HG02763 (cell line): ENCODE data around the gene DHCR24.
"Not testable (repeated sequence)": the region's sequence is repeated elsewhere in the genome, so short reads cannot be mapped to it uniquely, and the experiment has no call there.

Experiments
- ATAC-seq: cut with Tn5 transposase; IDR thresholded peaks from one replicate; pipeline ENCODE4 v1.9.1; 2021; ENCODE audit warnings: mild to moderate bottlenecking, moderate library complexity; ENCODE audit not compliant: unreplicated experiment

DHCR24 gene

DNA sequence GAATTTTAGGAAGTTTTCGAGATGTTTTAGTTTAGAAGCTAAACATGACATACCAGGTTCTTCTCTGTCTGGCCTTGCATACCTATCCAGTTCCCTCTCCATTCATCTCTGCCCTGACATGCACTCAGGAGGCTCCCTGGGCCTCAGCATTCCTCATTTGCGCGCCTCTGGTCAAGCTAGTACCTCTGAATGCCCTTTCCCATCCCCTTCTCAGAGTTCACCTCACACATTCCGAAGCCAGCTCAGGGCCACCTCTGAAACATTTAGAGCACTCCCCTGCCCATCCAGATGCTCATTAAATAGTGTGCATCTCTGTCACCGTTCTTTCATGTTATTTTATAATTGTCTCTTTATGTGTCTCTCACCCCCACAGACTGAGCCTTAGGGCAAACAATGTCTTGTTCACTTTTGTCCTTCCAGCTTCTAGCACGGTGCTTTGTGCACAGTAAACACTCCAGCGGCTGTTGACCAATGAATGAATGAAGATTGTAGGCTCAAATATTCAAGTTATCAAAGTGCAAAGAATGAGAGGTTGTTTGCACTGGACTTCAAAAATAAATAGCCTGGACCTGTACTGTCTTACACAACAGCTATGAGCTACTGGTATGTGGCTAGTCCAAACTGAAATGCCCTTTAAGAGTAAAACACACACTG lies 1.2 kb upstream of the DHCR24 start:
- ATAC-seq: no peak

DNA sequence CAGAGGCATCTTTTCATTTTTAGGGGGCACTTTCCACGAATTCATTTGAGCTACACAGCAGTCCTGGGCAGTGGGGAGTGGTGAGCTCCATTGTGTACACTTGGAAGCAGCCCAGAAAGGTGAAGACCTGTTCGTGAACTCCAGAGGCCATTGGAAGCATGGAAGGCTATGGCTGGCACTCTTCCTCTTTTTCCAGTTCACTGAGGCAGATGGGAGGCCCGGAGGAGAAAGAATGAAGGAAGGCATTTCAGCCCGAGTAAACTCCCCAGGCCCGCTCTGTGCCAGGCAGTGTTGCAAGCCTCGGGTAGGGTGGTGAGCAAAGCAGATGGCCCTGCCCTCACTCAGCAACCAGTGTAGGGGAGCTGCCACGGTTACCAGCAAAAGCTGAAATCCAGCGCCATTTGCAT lies 673 bp upstream of the DHCR24 start:
- ATAC-seq: no peak

DNA sequence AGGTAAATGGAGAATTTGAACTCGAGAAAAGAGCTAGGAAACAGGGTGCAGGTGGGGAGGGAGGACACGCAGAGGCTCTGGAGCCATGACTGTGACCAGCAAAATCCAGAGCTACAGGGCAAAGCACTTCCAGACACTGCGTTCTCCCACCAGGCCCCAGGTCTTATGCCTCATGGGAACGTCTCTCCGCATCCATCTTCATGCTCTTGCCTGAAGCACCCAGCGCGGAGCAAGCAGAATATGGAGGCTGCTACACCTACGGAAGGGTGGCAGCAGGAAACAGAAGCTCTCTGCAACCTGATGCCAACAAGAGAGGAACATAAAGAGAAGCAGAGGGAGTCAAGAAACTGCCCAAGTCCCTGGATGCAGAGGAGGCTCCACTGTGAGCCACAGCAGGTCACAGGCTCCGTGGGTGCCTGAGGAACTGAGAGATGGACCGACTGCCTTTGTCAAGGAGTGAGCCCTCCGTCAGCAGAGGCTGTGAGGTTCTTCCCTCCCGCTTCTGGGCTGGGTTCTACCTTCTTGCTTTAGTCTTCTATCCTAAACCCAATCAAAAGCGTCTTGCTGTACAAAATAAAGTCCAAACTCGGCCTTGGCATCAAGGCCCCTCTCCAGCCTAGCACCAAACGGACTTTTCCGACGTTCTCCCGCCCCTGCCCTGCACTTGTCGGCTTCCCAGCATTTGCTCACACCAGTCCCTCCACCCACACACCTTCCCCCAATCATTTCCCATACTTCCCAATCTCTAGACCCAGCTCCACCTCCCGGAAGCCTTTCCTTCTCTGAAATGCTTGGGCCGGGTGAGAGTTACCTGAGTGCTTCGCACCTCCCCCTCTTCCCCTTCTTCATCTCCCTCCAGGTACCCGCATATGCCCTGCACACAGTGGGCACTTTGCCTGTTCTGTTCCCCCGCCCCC lies 930 bp downstream of the DHCR24 start:
- ATAC-seq: no peak

DNA sequence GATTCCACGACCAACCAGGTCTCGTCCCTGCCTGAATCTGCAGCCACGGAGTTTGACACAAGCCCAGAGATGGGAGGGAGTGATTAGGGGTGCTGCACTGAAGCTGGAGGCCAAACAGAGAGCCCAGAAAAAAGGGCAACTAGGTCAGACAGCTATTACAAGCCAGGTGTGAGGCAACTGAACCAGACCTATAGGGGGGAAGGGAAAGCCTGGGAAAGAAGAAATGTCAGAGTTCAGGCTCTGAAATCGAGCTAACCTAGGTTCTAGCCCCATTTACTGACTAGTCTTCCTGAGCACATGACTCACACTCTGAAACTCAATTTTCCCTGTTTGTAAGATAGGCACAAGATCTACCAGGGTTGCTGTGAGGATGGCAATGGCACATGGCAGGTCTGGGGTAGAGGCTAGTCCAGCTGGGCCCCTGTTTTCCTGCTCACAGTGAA lies 1.7 kb downstream of the DHCR24 start:
- no peak for ATAC-seq

DNA sequence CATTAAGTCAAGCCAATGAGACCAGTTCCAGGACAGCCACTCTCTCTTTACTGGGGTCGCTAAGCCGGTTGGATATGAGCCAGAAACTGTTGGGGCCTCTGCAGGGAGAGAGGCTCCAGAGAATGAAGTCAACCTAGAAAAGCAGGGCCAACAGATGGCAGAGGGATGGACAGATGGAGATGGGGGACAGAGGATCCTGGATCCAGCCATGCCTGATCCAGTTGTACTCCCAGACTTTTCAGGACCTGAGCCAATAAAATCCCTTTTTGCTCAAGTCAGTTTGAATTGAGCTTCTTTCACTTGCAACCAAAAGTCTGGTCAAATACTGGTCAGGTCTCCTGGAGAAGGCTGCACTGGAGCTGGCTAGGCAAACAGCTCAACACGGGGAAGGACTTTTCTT lies 2.2 kb downstream of the DHCR24 start:
- ATAC-seq: no peak

DNA sequence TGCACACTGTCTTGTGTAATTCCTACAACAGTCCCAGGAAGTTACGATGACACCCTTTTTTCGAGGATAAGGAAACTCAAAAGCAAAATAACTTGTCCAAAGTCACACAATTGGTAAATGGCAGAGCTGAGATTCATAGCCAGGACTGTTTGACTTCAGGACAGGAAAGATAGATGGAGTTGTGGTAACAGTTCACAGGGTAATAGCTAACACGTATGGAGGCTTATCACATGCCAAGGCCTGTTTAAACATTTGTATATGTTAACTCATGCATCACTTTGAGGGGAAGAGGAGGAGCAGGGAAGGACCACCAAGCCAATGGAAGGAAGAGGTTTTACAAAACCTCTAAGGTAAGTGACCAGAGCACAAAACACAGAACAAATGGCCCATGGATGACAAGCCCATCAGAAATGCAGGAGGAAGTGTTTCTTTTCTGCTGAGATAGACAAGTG lies 2.8 kb downstream of the DHCR24 start:
- ATAC-seq: no peak

DNA sequence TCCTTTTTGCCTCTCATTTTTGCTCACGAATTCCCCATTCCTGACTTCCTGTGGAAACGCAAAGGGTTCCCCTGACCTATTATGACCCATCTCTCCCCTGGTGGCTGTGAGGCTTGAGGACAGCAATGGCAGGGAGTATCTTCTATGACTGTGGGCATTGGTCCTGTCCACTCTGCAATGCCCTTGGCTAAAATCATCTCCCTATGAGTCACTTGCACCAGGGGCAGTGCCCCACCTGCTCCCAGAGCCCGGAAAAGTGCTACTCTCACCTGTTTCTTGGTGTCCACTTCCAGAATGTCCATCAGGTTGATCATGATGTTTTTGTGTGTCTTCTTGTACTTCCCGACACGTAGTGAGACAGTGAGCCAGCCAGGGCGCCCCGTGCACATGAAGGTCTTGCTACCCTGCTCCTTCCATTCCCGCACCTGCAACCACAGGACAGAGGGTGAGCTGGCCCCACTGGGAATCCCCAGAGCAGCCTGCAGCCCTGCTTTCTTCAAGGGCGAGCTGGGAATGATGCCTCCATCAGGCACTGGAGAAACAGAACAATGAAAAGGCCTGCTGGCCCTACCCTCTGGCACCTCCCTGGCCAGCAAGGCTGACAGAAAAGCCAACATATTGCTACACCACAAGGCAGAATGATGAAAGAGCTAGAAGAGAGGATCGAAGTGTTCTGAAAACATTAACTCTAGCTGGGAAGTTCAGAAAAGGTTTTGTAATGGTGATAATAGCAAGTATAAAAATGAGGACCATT lies 3.5 kb downstream of the DHCR24 start:
- ATAC-seq: no peak

DNA sequence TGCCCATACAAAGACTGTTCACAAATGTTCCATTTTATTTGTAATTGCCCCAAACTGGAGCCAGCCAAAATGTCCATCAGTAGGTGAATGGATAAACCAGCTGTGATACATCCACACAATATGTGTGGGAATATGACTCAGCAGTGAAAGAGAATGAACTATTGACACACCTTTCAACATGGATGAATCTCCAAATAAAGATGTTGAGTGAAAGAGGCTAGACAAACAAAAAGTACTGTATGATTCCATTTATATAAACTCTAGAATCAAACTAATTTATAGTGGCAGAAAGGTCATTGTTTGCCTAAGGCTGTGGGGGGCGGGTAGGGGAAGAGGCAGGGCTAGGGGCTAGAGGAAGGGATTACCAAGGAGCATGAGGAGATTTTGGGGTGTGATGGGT lies 4.5 kb downstream of the DHCR24 start:
- ATAC-seq: no peak

DNA sequence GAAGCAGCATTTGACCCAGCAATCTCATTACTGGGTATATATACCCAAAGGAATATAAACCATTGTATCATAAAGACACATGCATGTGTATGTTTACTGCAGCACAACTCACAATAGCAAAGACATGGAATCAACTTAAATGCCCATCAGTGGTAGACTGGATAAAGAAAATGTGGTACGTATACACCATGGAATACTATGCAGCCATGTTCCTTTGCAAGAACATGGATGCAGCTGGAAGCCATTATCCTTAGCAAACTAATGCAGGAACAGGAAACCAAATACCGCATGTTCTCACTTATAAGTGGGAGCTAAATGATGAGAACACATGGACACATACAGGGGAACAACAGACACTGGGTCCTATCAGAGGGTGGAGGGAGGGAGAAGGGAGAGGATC lies 5.4 kb downstream of the DHCR24 start:
- not testable (repeated sequence) for ATAC-seq

DNA sequence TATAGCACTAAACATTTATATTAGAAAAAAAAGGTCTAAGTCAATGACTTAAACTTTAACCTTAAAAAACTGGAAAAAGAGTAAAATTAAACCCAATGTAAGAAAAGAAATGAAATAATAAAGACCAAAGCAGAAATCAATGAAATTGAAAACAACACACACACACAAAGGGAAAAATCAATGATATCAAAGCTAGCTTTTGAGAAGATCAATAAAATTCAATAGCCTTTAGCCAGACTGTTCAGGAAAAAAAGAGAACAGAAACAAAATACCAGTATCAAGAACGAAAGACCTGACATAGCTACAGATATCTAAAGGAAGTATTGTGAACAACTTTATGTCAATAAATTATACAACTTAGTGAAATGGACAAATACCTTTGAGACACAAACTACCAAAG lies 7.1 kb downstream of the DHCR24 start:
- no peak for ATAC-seq

DNA sequence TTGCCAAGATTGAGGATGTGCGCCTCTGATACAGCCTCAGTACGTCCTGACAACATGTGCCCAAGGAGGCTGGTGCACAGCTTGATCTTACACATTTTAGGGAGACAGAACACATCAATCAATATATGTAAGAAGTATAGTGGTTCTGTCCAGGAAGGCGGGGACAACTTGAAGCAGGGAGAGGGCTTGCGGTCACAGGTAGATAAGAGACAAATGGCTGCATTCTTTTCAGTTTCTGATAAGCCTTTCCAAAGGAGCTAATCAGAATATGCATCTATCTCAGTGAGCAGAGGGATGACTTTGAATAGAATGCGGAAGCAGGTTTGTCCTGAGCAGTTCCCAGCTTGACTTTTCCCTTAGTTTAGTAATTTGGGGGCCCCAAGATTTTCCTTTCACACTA lies 10.2 kb downstream of the DHCR24 start:
- ATAC-seq: no peak

DNA sequence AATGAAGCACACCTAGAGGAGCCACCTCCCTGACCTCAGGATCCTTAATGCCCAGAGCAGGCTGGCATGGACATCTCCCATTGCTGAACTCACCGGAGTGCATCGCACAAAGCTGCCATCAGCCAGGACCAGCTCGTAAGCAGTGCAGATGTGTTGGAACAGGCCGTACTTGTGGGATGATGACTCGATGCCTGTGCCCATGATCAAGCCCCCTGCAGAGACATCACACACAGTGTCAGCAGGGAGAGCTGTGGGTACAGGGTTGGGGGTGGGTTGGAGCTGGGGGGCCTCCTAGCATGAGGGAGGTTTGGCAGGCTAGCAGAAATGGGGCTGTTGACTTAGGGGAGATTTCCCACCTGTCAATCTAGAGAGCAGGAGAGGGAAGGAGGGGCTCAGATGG lies 12.0 kb downstream of the DHCR24 start:
- no peak for ATAC-seq

DNA sequence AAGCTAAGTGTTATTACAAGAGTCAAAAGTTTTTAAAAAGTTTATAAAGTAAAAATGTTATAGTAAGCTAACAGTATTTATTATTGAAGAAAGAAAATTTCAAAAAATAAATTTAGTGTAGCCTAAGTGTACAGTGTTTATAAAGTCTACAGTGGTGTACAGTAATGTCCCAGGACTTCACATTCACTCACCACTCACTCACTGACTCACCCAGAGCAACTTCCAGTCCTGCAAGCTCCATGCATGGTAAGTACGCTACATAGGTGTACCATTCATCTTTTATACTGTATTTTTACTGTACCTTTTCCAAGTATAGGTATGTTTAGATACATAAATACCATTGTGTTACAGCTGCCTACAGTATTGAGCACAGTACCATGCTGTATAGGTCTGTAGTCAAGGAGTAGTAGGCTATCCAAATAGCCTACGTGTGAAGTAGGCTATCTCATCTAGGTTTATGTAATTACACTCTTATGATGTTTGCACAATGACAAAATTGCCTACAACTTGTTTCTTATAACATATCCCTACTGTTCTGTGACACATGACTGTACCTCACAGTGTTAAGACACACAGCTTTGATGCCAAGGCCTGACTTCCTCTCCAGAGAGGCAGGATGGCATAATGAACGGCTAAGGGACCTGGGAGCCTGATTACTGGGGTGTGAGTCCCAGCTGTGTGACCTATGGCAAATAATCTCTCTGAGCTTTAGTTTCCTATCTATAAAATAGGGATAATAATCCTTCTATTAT lies 12.7 kb downstream of the DHCR24 start:
- ATAC-seq: no peak

DNA sequence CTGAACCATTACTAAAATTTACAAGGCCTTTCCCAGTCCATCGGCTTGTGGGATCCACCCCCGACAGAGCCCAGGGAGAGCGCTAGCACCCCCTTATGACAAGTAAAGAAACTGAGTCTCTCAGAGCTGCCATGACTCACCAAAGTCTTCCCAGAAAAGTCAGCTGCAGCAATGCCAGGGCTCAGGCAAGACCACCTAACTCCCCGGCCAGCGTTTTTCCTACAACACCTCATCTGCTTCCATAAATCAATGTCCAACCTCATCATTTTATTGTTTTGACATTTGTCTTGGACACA lies 15.0 kb downstream of the DHCR24 start:
- ATAC-seq: no peak

DNA sequence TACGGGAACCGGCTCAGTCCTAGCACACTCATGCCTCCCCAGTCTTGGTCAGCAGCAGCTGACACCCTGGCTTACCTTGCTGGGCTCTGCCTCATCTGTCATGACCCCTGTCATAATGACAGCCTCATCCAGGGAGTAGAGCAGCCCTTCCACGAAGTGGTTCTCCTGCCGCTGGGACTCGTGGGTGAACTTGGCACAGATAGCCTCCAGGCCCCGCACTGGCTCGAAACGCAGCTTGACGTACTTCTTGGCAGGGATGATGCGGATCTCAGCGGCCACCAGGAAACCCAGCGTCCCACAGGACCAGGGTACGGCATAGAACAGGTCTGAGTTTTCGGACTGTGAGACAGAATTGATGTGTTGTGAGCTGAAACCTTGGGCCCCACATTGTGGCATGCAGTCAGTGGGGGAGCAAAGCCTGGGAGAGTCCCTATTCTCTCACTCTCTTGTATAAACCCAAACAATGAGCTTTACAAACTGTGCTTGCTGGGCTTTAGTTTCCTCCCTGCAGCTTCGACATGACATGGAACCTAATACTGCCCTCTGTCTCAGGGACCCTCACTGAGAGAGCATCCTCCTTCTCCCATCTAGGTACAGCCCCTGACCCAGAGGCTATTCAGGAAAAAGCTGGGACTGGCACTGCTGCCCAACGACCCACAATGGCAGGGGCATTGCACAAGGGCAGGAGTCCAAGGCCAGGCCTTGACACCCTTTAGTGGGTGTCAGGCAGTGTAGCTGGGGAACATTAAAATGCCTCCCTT lies 15.5 kb downstream of the DHCR24 start:
- ATAC-seq: no peak

DNA sequence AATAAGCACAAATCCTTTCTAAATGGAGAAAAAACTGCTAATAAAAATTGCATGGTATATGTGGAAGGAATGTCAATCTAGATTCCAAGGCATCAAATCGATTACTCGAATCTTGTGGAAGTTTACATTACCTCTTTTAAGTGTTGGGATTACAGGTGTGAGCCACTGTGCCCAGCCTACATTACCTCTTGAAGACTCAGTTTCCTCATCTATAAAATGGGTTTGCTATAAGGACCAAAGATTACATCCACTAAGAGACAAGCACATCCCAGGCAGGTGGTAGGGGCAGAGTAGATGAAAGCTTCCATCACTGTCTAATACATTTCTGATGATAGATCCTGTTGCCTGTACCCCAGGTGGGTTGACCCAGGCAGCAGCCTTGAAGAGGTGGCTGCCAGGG lies 16.1 kb downstream of the DHCR24 start:
- no peak for ATAC-seq

DNA sequence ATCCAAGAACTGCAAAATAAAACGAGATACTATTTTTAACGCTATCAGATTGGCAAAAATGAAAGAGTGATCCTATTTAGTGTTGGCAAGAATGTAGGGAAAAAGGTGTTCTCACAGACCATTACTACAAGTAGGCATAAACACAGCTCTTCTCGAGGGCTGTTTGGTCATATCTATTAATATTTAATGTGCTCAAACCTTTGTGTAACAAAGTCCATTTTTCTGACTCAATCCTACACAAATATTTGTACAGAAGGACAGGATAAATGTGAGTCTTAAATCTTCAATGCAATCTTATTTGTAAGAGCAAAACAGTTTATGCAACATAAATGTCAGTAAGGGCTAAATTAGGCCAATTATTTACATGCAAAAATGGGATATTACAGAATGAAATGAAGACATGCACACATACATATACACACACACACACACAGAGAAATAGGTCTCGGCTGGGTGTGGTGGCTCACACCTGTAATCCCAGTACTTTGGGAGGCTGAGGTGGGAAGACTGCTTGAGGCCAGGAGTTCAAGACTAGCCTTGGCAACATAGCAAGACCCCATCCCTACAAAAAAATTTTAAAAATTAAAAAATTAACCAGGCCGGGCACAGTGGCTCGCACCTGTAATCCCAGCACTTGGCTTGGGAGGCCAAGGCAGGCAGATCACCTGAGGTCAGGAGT lies 17.7 kb downstream of the DHCR24 start:
- no peak for ATAC-seq

DNA sequence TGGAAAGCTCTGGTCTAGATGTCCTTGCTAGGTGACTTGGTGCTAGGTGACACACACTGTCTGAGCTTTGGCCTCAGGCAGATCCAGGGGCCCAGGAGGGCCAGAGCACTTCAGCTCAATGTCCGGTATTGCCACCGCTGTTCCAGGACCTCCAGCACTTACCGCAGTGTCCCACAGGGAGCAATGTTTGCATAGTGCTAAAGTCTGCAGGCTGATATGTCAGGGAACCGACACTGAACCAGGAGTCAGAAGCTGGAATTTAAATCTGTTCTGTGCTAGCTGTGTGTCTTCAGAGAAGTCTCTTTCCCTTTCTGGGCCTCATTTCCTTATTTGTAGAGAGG lies 19.3 kb downstream of the DHCR24 start:
- ATAC-seq: no peak

DNA sequence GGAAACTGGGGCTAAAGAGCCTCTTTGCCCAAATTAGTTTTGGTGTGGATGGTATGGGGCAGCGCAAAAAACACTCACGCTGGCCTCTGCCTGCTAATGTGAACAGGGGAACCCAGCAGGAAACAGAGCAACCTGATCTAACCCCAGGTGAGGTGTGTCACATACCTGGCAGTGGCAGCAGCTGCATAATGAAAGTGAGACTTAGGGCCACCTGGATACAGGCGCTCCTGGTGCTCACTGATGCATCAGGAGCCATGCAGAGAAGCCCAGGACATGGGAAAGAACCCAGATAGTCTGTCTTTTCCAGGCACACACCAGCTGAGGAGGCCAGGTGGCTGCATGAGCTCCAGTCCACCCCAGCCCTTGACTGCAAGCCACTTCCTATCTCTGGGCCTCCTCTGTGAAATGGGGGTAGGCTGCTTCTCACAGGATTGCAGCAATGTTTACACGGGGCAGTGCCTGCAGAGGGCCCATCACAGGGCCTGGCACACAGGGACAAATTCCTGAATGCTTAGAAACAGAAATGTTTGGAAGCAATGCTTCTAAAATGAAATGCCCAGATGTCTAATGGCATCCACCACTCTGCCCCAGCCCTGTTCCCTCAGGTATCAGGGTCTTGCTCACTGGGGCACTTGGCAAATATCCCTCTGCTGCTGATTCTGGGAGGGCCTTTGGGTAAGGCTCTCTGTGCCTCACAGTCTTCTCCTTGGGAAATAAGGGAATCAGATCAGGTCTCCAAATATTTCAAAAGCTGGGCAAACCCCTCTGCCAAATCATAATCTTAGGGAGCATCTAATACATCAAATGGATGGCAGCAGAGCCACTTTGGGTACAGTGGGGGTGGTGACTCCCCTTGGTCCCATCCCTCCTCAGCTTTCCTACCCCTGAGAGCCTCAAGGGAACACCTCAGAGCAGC lies 19.9 kb downstream of the DHCR24 start:
- no peak for ATAC-seq
